CD14-positive monocyte (primary cell): Measurements from ENCODE around the gene MILR1. TPM values are rescaled to one million over a fixed set of nuclear protein-coding genes. Genes with fewer than 3 reads are reported as not detected.
A peak's percentile ranks its signal among the peaks of the same experiment; 100 is the strongest.

Source experiments
- DNase-seq, 3 donors: peaks; one replicate each; pipeline ENCODE4 v3.0.0-alpha.2; 2011 to 2022
- H2AFZ ChIP-seq: 2 replicates; pipeline ENCODE4 v1.6.0; 2012; ENCODE audit warnings: mild to moderate bottlenecking, low read depth, low read length, inconsistent platforms; ENCODE audit not compliant: insufficient read depth, poor library complexity, severe bottlenecking
- H3K27ac ChIP-seq, 2 donors: 1 replicate in 1 of 2; 2 replicates in 1 of 2; pipeline ENCODE4 v1.5.1; 2012 to 2013; ENCODE audit warnings: low read length in 2 of 2, control low read depth in 1 of 2, inconsistent platforms in 1 of 2, low read depth in 1 of 2, mild to moderate bottlenecking in 1 of 2
- H3K27me3 ChIP-seq, 2 donors: one replicate each; pipeline versions ENCODE4 v1.6.0 to v1.6.1; 2011 to 2013; ENCODE audit warnings: low read length in 2 of 2; ENCODE audit not compliant: control insufficient read depth in 2 of 2, insufficient read depth in 2 of 2
- H3K36me3 ChIP-seq, 2 donors: replicated peaks in 1 of 2; 1 replicate in 1 of 2; 2 replicates in 1 of 2; pipeline versions ENCODE4 v1.5.1 to v1.6.1; 2012 to 2013; ENCODE audit warnings: low read length in 2 of 2, control low read depth in 1 of 2, inconsistent platforms in 1 of 2, mild to moderate bottlenecking in 1 of 2; ENCODE audit not compliant: insufficient read depth in 2 of 2, control insufficient read depth in 1 of 2
- H3K4me1 ChIP-seq, 2 donors: 1 replicate in 1 of 2; 2 replicates in 1 of 2; pipeline versions ENCODE4 v1.5.1 to v1.6.1; 2012 to 2013; ENCODE audit warnings: low read length in 2 of 2, control low read depth in 1 of 2, inconsistent platforms in 1 of 2, mild to moderate bottlenecking in 1 of 2, moderate library complexity in 1 of 2; ENCODE audit not compliant: insufficient read depth in 2 of 2, control insufficient read depth in 1 of 2
- H3K4me2 ChIP-seq: replicated peaks from 2 replicates; pipeline ENCODE3; 2012; ENCODE audit warnings: low read length, moderate library complexity, mild to moderate bottlenecking; ENCODE audit not compliant: poor library complexity, severe bottlenecking; ENCODE audit errors: extremely low read depth
- H3K4me3 ChIP-seq, 3 experiments: fragments of 200-600 bp in 1 of 3; sonication (generic) in 1 of 3; replicated peaks in 1 of 3; 1 replicate in 2 of 3; 2 replicates in 1 of 3; pipeline ENCODE4 v1.5.1; 2011 to 2013; ENCODE audit warnings: low read length in 3 of 3, mild to moderate bottlenecking in 3 of 3, control low read depth in 2 of 3, low read depth in 2 of 3, inconsistent platforms in 1 of 3, moderate library complexity in 1 of 3
- H3K79me2 ChIP-seq: 2 replicates; pipeline ENCODE4 v1.6.0; 2012; ENCODE audit warnings: mild to moderate bottlenecking, control low read depth, inconsistent platforms, low read length, moderate library complexity; ENCODE audit not compliant: insufficient read depth
- H3K9ac ChIP-seq: 2 replicates; pipeline ENCODE4 v1.6.0; 2017; ENCODE audit warnings: low read length, mild to moderate bottlenecking; ENCODE audit not compliant: insufficient read depth, poor library complexity, severe bottlenecking
- H3K9me3 ChIP-seq, 2 donors: replicated peaks in 1 of 2; 1 replicate in 1 of 2; 2 replicates in 1 of 2; pipeline versions ENCODE4 v1.5.1 to v1.6.1; 2012 to 2013; ENCODE audit warnings: low read length in 2 of 2, control low read depth in 1 of 2; ENCODE audit not compliant: control insufficient read depth in 1 of 2, insufficient read depth in 1 of 2
- H4K20me1 ChIP-seq: 2 replicates; pipeline ENCODE4 v1.6.0; 2012; ENCODE audit warnings: mild to moderate bottlenecking, low read length, control low read depth, moderate library complexity; ENCODE audit not compliant: insufficient read depth
- H3K27ac Mint-ChIP-seq, 7 donors: one replicate each; pipeline ENCODE4 v1.8.0; 2020; ENCODE audit warnings: mild to moderate bottlenecking in 7 of 7, mixed read lengths in 7 of 7, moderate library complexity in 6 of 7, inconsistent platforms in 2 of 7
- H3K27me3 Mint-ChIP-seq, 3 donors: one replicate each; pipeline ENCODE4 v1.8.0; 2021 to 2022; ENCODE audit warnings: low read depth in 3 of 3, mild to moderate bottlenecking in 3 of 3, mixed read lengths in 3 of 3, moderate library complexity in 3 of 3, inconsistent platforms in 1 of 3
- H3K36me3 Mint-ChIP-seq, 2 donors: one replicate each; pipeline ENCODE4 v1.8.0; 2020; ENCODE audit warnings: mixed read lengths in 2 of 2, inconsistent platforms in 1 of 2, mild to moderate bottlenecking in 1 of 2
- H3K4me1 Mint-ChIP-seq: one replicate; pipeline ENCODE4 v1.8.0; 2020; ENCODE audit warnings: mild to moderate bottlenecking, mixed read lengths
- H3K4me3 Mint-ChIP-seq, 2 donors: one replicate each; pipeline ENCODE4 v1.8.0; 2020; ENCODE audit warnings: mild to moderate bottlenecking in 2 of 2, mixed read lengths in 2 of 2, moderate library complexity in 1 of 2
- H3K9me3 Mint-ChIP-seq, 7 donors: one replicate each; pipeline ENCODE4 v1.8.0; 2020 to 2022; ENCODE audit warnings: mixed read lengths in 7 of 7, mild to moderate bottlenecking in 6 of 7, moderate library complexity in 6 of 7, inconsistent platforms in 2 of 7
- CTCF ChIP-seq: fragments of 200-600 bp; IDR thresholded peaks from one replicate; pipeline ENCODE4 v1.8.0; 2022; ENCODE audit warnings: antibody characterized with exemption, mild to moderate bottlenecking
- WGBS: methylation state at CpG from one replicate; pipeline ENCODE4 v1.1.5; 2013; ENCODE audit warnings: missing lambda C conversion rate; ENCODE audit not compliant: insufficient coverage; 5-methylcytosine and 5-hydroxymethylcytosine counted together
- intact Hi-C, 2 donors: fragments of 100-400 bp; cut with micrococcal nuclease; formaldehyde crosslinking; loops; one replicate each; pipeline versions ENCODE4 v1.15.0 to v1.15.1; 2023
- polyA minus RNA-seq: library from RNA; depleted of rRNA, polyadenylated mRNA; stranded (reverse); fragments of >200 nt; gene quantifications from 2 replicates; pipeline ENCODE4 v1.2.3, GENCODE V29; 2012
- polyA plus RNA-seq, 3 donors: library from polyadenylated mRNA; depleted of rRNA in 1 of 3; unstranded in 2 of 3; stranded (reverse) in 1 of 3; fragments of 300-500 nt in 2 of 3; fragments of >200 nt in 1 of 3; fragmentation: Illumina TruSeq in 2 of 3; gene quantifications; 1 replicate in 2 of 3; 2 replicates in 1 of 3; pipeline ENCODE4 v1.2.3, GENCODE V29; 2012 to 2021
- total RNA-seq, 12 experiments: library from RNA in 1 of 12; stranded (reverse) in 1 of 12; fragments of 120-200 nt in 1 of 12; gene quantifications; one replicate each; pipeline ENCODE4 v1.2.4 and lab custom pipeline; 2013 to 2026; ENCODE audit warnings: mixed read lengths in 6 of 12, inconsistent platforms in 1 of 12

The MILR1 gene
- total RNA-seq (2013), result 117 TPM
- polyA plus RNA-seq (10 to 100 TPM; 72.0 to 95.2 (median 81.7) TPM), polyA minus RNA-seq (25.5 and 60.1 TPM in 2 replicates), total RNA-seq (lab: John Stamatoyannopoulos, UW) (6.7 to 42.8 (median 31.4) reads per million in 11 experiments)

GRCh38 chr17:64448665-64449512 is at the start of gene MILR1:
Gene MILR1 (plus strand): TSS chr17:64449115. CDS start chr17:64449169, 54 bp downstream.
- no peak for TF ChIP-seq CTCF
- Mint-ChIP-seq H3K27ac (peak within 1 kb of the TSS; percentile 99 to 100 (median 99)), H3K4me3 (peak within 1 kb of the TSS; percentile 83 to 93), H3K27me3 (peaks cover 0 to 4% (median 2%) of the 10 kb centered on the region in 3 donors), H3K4me1 (peaks cover 61% of the 10 kb centered on the region), H3K36me3 (peaks cover 19 to 24% of the 10 kb centered on the region in 2 donors), H3K9me3 (peaks cover 0 to 2% (median 0%) of the 10 kb centered on the region in 7 donors)
- DNase-seq, result peak; percentile 96 to 100 (median 99)
- no peaks in the 10 kb centered on the region for H3K27me3 ChIP-seq
- H3K4me2 ChIP-seq, result peak within 1 kb of the TSS; percentile 84
- peak within 1 kb of the TSS; percentile 22 for H2AFZ ChIP-seq
- H3K79me2 ChIP-seq, result peaks cover 44% of the 10 kb centered on the region
- H4K20me1 ChIP-seq, result no peaks in the 10 kb centered on the region
- intact Hi-C loops, result no loop called here
- peak within 1 kb of the TSS; percentile 72 for H3K9ac ChIP-seq
- WGBS, result 0% methylated on average over 1 of the region's 10 CpGs
- no peaks in the 10 kb centered on the region for H3K9me3 ChIP-seq
- peak within 1 kb of the TSS; percentile 96 to 97 for H3K27ac ChIP-seq
- H3K4me3 ChIP-seq, result peak within 1 kb of the TSS; percentile 63 to 97 (median 77)
- H3K4me1 ChIP-seq, result peaks cover 72 to 82% of the 10 kb centered on the region in 2 donors
- H3K36me3 ChIP-seq, result peaks cover 9 to 12% of the 10 kb centered on the region in 2 donors

GRCh38 chr17:64399767-64400156 is 49.2 kb upstream of the MILR1 start:
- H3K27me3 ChIP-seq, result no peaks in the 10 kb centered on the region
- Mint-ChIP-seq H3K4me1 (peaks cover 83% of the 10 kb centered on the region), H3K27ac (peak overlapping the region in 4 of 7 donors; percentile 62 to 98 (median 87)), H3K9me3 (no peaks in the 10 kb centered on the region), H3K36me3 (peaks cover 36 to 57% of the 10 kb centered on the region in 2 donors), H3K27me3 (no peaks in the 10 kb centered on the region), H3K4me3 (no peak overlapping the region)
- no peaks in the 10 kb centered on the region for H3K9me3 ChIP-seq
- H2AFZ ChIP-seq, result no peak overlapping the region
- H3K36me3 ChIP-seq, result peaks cover 3 to 9% of the 10 kb centered on the region in 2 donors
- H3K9ac ChIP-seq, result no peak overlapping the region
- peak overlapping the region in 1 of 3 experiments; percentile 4 for H3K4me3 ChIP-seq
- TF ChIP-seq CTCF, result no peak
- H3K27ac ChIP-seq, result peak overlapping the region; percentile 68 to 98
- H4K20me1 ChIP-seq, result peaks cover 78% of the 10 kb centered on the region
- no peak for DNase-seq
- H3K4me1 ChIP-seq, result peaks cover 88 to 93% of the 10 kb centered on the region in 2 donors
- no CpG with 5 or more reads among the region's 1 CpG for WGBS
- intact Hi-C loops, result no loop called here
- peak overlapping the region; percentile 35 for H3K4me2 ChIP-seq
- peaks cover 97% of the 10 kb centered on the region for H3K79me2 ChIP-seq
